DOHH2 (cell line): ENCODE data around the gene VARS2.
A peak's percentile ranks its signal among the peaks of the same experiment; 100 is the strongest.

Experiments
- H3F3A ChIP-seq: fragments of 200-600 bp; sonication (generic), shearing (Covaris generic); 2 replicates; pipeline ENCODE4 v1.6.0; 2016; ENCODE audit warnings: antibody characterized with exemption, mild to moderate bottlenecking; ENCODE audit not compliant: control insufficient read depth, insufficient read depth
- H3K27ac ChIP-seq: fragments of 200-600 bp; sonication (generic); 2 replicates; pipeline ENCODE4 v1.5.1; 2014; ENCODE audit warnings: low read depth, mild to moderate bottlenecking, low read length, moderate library complexity
- H3K27me3 ChIP-seq: fragments of 200-600 bp; sonication (generic); 2 replicates; pipeline ENCODE4 v1.6.1; 2014; ENCODE audit warnings: mild to moderate bottlenecking, low read length, mixed read lengths; ENCODE audit not compliant: control insufficient read depth
- H3K36me3 ChIP-seq: fragments of 200-600 bp; sonication (generic); 2 replicates; pipeline ENCODE4 v1.6.1; 2014; ENCODE audit warnings: mild to moderate bottlenecking, low read length, moderate library complexity, mixed read lengths; ENCODE audit not compliant: control insufficient read depth
- H3K4me1 ChIP-seq: fragments of 200-600 bp; sonication (generic); 2 replicates; pipeline ENCODE4 v1.6.1; 2014; ENCODE audit warnings: mild to moderate bottlenecking, low read length, mixed read lengths; ENCODE audit not compliant: control insufficient read depth
- H3K4me2 ChIP-seq: fragments of 200-600 bp; sonication (generic); 2 replicates; pipeline ENCODE4 v1.6.0; 2014; ENCODE audit warnings: mild to moderate bottlenecking, low read length, moderate library complexity
- H3K4me3 ChIP-seq: fragments of 200-600 bp; sonication (generic); 2 replicates; pipeline ENCODE4 v1.5.1; 2014; ENCODE audit warnings: mild to moderate bottlenecking, low read length, mixed read lengths
- H3K79me2 ChIP-seq: fragments of 200-600 bp; sonication (generic); 2 replicates; pipeline ENCODE4 v1.6.1; 2014; ENCODE audit warnings: mild to moderate bottlenecking, low read length, mixed read lengths; ENCODE audit not compliant: control insufficient read depth
- H3K9me2 ChIP-seq: fragments of 200-600 bp; sonication (generic); replicated peaks from 2 replicates; pipeline ENCODE4 v1.6.1; 2014; ENCODE audit warnings: mild to moderate bottlenecking, low read length, mixed read lengths; ENCODE audit not compliant: control insufficient read depth
- H3K9me3 ChIP-seq: fragments of 200-600 bp; sonication (generic); 2 replicates; pipeline ENCODE4 v1.6.1; 2014; ENCODE audit warnings: antibody characterized with exemption, low read length, mixed read lengths; ENCODE audit not compliant: control insufficient read depth, insufficient read depth
- H4K20me1 ChIP-seq: fragments of 200-600 bp; sonication (generic); 2 replicates; pipeline ENCODE4 v1.6.0; 2014; ENCODE audit warnings: low read depth, mild to moderate bottlenecking, antibody characterized with exemption, low read length, moderate library complexity; ENCODE audit not compliant: control insufficient read depth, insufficient read depth
- CTCF ChIP-seq: fragments of 200-600 bp; sonication (generic); IDR thresholded peaks from one replicate; pipeline ENCODE4 v1.5.1; 2014; ENCODE audit warnings: antibody characterized with exemption, mild to moderate bottlenecking, low read depth, low read length; ENCODE audit not compliant: poor library complexity, severe bottlenecking
- EZH2phosphoT487 ChIP-seq: fragments of 200-600 bp; sonication (generic); IDR thresholded peaks from 2 replicates; pipeline ENCODE4 v1.6.1; 2017; ENCODE audit warnings: borderline replicate concordance, mild to moderate bottlenecking, antibody characterized with exemption, low read length, moderate library complexity, mixed read lengths

The VARS2 gene

GRCh38 chr6:30891816-30892538 is 22.1 kb upstream of the VARS2 start:
- peaks cover 8% of the 10 kb centered on the region for H3K4me1 ChIP-seq
- no peak for TF ChIP-seq EZH2phosphoT487
- TF ChIP-seq CTCF = no peak

GRCh38 chr6:30893001-30893591 is 20.9 kb upstream of the VARS2 start:
- Histone ChIP-seq H3K27me3 (no peaks in the 10 kb centered on the region), H4K20me1 (no peaks in the 10 kb centered on the region), H3K4me2 (no peak overlapping the region), H3K9me3 (no peaks in the 10 kb centered on the region), H3F3A (no peaks in the 10 kb centered on the region), H3K36me3 (peaks cover 3% of the 10 kb centered on the region; the same call in 1 of the 2 replicates), H3K79me2 (no peaks in the 10 kb centered on the region), H3K9me2 (no peaks in the 10 kb centered on the region), H3K27ac (no peak overlapping the region), H3K4me3 (no peak overlapping the region), H3K4me1 (peaks cover under 1% of the 10 kb centered on the region; the same call in 1 of the 2 replicates)
- TF ChIP-seq EZH2phosphoT487 (no peak), CTCF (peak; percentile 36)

More at GRCh38 chr6:30891816-30892538, 22.1 kb upstream of the VARS2 start:
- Histone ChIP-seq H3K27me3 (no peaks in the 10 kb centered on the region), H3K9me3 (no peaks in the 10 kb centered on the region), H3F3A (peaks cover 5% of the 10 kb centered on the region; the same call in 1 of the 2 replicates), H3K27ac (no peak overlapping the region), H4K20me1 (no peaks in the 10 kb centered on the region), H3K79me2 (no peaks in the 10 kb centered on the region; the same call in 1 of the 2 replicates), H3K9me2 (no peaks in the 10 kb centered on the region), H3K4me2 (no peak overlapping the region), H3K36me3 (no peaks in the 10 kb centered on the region; the same call in 1 of the 2 replicates), H3K4me3 (no peak overlapping the region)

GRCh38 chr6:30893666-30894065 is 20.4 kb upstream of the VARS2 start:
- Histone ChIP-seq H3K4me3 (no peak overlapping the region), H3K4me1 (no peaks in the 10 kb centered on the region), H3F3A (no peaks in the 10 kb centered on the region), H3K27ac (no peak overlapping the region), H3K9me2 (no peaks in the 10 kb centered on the region), H3K4me2 (no peak overlapping the region), H3K79me2 (no peaks in the 10 kb centered on the region), H3K27me3 (no peaks in the 10 kb centered on the region), H3K9me3 (no peaks in the 10 kb centered on the region), H3K36me3 (peaks cover 4% of the 10 kb centered on the region; the same call in 1 of the 2 replicates), H4K20me1 (no peaks in the 10 kb centered on the region)
- TF ChIP-seq CTCF (no peak), EZH2phosphoT487 (no peak)
